Anterior cingulate cortex (tissue), 58 donors: ENCODE data around the gene SCFD2.

ENCODE experiments used
- DNase-seq, 58 donors: peaks; one replicate each; lab custom pipeline; 2025; lab: John Stamatoyannopoulos, UW

SCFD2 gene

GRCh38 chr4:52968691-52969090 lies 397.2 kb downstream of the SCFD2 start:
- DNase-seq, result peak in 1 of 58 donors; percentile 10

DNA sequence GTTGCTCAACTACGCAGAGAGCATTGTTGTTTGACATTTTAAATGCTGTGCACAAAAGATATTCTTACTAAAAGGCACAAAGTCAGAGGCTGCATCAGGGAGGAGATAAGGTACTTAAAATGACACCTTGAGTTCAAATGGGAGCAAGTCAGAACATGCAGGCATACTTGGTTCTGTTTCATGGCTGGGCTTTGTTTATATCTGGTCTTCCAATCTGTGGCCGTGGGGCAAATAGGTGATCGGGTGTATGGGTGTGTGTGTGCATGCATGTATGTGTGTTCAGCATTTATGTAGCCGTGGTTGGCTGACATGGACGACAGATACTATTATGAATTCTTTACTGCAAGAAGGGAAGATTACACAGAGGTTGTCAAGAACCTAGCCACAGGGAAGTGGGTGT lies 397.6 kb downstream of the SCFD2 start:
- no peak for DNase-seq

DNA sequence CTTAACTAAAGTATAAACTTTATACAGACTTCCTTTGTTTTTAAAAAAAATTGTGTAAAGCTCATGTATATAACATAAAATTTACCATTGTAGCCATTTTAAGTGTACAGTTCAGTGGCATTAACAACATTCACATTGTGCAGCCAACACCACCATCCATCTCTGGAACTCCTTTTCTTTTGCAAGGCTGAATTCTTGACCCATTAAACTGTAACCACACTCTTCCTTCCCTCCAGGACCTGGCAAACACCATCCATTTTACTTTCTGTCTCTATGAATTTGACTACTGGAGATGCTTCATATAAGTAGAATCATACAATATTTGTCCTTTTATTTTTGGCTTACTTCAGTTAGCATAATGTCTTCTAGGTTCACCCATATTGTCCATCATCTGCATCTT lies 399.1 kb downstream of the SCFD2 start:
- no peak for DNase-seq

- no peak for DNase-seq
These were observed 399.7 kb downstream of the SCFD2 start for GRCh38 chr4:52966172-52966571.

DNA sequence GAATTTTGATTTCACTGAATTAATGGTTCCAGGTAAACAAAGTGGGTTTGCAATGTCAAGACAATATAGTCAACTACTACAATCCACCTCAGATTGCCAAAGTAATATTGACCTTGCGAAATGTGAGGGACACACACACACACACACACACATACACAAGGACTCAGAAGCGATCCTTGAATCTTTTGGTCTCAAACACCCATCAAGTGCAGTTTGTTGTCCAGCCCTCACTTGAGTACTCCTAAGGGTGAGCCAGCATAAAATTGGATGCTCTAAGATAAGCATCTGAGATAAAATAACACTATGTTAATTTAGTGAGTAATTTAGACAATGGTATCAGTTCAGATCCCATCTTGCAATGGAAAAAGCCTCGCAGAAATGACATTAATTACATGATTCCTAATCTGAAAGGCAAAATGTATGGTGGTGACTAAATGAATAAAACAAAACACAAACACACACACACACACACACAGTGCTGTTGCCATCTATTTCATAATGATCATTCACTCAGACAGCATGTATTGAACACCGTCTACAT lies 401.2 kb downstream of the SCFD2 start:
- DNase-seq, result no peak

- no peak for DNase-seq
These were observed 401.9 kb downstream of the SCFD2 start for GRCh38 chr4:52964011-52964410.

GRCh38 chr4:52962721-52963120 lies 403.1 kb downstream of the SCFD2 start:
- DNase-seq, result no peak

DNA sequence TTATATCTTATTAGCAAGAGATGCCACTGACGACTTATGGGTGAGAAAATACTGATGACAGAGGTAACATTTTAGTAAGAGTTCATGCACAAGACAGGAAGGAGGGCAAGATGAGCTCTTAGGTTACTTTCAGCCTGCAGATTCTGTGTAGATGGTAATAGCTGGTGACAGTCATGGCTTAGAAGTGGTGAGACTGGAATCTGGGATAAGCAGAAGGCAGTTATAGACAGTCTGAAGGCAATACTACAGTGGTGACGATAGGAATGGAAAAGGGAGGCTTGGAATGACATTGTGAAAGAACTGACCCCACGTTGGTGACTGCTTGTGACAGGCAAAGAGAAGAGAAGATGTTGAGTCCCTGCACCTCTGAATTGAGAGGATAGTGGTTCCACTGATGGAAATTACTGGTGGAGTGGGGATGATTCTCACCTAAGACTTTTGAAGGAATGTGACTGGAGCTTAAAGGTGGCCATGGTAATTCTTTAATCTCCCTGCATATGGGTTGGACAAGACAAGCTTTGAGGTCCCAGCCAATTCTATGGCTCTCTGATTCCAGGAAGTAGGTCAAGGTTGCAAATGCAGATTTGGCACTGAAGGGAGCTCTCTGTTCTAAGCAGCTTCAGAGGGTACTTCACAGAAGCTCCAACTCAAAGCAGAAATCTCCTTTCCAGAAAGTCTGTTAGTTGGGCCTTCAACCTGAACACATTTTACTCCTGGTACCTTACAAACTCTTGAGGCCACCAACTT lies 404.0 kb downstream of the SCFD2 start:
- DNase-seq, result no peak

DNA sequence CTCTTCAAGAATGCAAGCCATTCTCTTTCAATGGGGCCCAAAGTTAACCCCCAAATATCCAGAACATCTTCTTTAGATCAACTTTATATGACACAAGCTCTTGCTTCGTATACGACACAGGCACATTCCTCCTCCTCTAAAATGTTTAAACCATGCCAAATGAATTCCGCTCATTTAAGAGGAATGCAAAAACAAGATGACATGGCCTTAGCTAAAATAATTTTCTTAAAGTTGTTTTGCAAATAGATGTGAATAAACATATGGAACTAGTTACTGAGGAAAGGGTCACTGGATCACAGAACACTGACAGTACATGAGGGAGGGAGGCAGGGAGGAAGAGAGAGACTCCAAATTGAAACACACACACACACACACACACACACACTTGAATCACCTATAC lies 406.3 kb downstream of the SCFD2 start:
- no peak for DNase-seq

- DNase-seq, result no peak
These were observed 407.8 kb downstream of the SCFD2 start for GRCh38 chr4:52957835-52958631.

DNA sequence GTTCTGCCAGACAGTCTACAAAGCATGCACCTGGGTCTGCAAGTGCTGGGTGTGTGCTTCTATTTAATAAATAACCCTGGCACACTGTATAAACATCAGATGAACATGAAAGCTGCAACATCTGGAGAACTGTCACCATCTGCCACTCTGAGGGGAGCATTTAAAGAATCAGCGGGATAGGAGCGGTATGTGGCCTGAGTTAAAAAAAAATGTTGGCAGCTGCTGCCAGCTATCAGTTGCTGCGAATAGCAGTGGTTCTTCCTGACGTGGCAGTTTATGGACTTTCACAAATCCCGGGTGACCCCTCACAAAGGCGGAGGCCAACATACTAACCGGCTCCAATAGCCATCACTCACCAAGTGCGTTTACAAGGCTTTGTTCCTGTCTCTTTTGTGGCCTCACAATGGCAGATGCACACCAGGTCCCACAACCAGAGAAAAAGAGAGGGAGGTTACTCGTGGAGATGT lies 408.6 kb downstream of the SCFD2 start:
- no peak for DNase-seq

DNA sequence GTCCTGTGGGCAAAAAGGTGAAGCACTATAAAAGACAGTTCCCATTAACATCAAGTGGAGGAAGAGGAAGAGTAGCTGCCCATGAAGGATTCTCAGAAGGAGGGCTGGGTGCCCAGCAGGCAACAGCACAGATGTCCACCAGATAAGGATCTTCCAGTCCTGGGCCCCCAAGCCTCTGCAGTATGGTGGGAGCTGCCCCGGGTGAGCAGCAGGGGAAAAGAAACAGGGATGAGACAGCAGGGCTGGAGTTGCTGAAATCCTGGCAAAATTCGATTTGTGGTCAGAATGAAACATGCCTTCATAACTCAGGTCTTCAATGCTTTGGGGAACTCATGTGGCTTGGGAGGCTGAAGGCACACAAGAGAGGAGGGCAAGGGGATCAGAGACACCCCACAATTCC lies 409.2 kb downstream of the SCFD2 start:
- no peak for DNase-seq

DNA sequence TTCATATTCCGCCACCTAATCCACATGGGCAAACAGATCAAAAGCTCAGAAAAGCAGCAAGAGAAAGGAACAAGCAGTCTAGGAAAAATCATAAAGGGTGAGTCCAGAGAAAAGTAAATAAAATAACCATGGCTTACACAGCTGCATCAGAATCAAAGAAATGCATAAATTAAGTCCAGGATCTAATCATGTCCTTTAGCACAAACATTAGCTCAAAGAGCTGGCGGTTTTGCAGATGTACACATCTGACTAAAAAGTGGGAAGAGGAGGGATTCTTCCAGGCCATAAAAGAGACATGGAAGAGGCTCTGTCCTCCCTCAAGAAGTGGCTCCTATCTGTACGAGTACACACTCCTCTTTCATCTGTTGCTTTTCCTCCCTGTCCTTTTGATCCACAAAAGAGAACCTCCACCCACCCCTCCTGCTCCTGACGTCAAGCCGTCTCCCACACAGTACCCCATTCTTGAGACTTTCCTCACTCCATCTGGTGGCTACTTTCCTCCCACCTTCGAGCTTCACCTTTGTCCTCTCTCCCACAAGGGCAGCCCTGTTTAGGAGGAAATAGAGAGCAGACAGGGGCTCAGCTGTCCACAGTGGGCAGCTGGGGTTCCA lies 411.2 kb downstream of the SCFD2 start:
- no peak for DNase-seq

GRCh38 chr4:52952540-52952939 lies 413.3 kb downstream of the SCFD2 start:
- DNase-seq, result no peak

- no peak for DNase-seq
These were observed 414.8 kb downstream of the SCFD2 start for GRCh38 chr4:52951016-52951415.

DNA sequence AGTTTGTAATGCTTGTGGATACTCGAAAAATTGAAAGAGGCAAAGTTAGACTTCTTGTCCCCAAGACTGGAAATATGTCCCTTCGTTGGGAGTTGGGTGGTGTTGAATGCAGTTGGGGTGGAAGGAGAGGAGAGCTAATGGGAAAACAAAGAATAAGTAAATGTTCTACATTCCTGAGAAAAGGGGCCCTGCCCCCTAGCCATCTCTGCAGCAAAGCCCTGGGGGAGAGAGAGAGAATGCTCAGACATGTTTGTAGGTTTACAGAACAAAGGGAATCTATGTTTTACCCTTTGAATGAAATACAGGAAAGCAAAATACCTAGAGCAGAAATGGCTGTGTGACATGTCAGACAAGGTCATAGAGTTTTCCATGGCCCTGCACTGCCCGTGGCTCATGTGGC lies 415.6 kb downstream of the SCFD2 start:
- DNase-seq, result no peak

GRCh38 chr4:52949336-52949735 lies 416.5 kb downstream of the SCFD2 start:
- no peak for DNase-seq

GRCh38 chr4:52948057-52948423 lies 417.8 kb downstream of the SCFD2 start:
- peak in 1 of 58 donors; percentile 3 for DNase-seq

- no peak for DNase-seq
These were observed 418.3 kb downstream of the SCFD2 start for GRCh38 chr4:52947401-52948056.

GRCh38 chr4:52946855-52947254 lies 419.0 kb downstream of the SCFD2 start:
- DNase-seq, result no peak

DNA sequence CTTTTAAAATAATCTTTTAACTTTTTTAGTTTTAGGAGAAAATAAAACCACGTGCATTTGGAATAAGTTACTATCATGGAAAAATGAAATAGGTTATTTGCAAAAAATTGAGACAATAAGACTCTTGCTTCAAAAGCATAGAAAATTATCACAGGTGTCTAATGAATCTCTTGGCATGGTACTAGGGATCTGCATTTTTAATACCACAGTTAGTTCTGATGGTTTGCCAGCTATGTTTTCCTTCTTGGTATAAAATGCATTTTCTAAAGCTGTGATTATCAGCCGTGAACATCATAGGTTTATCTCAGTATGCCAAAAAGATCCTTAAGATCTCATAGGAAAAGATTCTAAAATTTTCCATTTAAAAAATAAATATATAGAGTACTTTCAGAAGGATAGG lies 419.9 kb downstream of the SCFD2 start:
- no peak for DNase-seq
